ENCODE measurements around the gene ACADVL.

DNA sequence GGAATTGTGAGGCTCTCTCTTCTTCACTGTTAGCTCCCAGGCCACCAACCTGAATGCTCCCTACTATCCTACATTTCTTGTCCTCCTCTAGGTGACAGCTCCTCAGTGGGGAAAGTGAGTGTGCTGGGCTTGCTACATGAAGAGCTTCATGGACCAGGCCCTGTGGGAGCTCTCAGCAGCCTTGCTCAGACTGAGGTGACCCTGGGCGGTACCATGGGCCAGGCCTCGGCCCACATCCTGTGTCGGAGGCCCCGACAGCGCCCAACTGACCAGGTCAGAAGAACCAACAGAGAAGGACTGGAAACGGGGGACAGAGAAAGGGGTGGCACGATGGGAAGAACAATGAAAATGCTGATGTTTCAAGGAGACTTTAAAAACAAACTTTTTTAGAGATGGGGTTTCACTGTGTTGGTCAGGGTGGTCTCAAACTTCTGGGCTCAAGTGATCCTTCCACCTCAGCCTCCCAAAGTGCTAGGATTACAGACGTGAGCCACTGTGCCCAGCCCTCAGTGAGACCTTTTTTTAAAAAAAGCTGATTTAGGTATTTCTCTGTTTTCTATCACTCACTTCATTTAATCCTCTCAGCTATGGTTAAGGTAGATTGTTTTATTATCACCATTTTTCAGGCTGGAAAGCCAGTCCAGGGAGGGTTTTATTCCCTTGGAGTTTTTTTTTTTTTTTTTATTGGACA lies 37.2 kb downstream of the ACADVL start:
- TF ChIP-seq POLR2A (IDR thresholded peaks at IDR 0.05; ENCODE audit: low read depth, low read length) (no peak), POLR2AphosphoS5 (IDR thresholded peaks at IDR 0.05; ENCODE audit: low read depth, low read length) (no peak), SPI1 (IDR thresholded peaks at IDR 0.05; ENCODE audit: low read depth, low read length) (no peak), PAX5 (IDR thresholded peaks at IDR 0.05; ENCODE audit: insufficient read depth, low read length, severe bottlenecking) (no peak), TAF1 (IDR thresholded peaks at IDR 0.05; ENCODE audit: low read depth, low read length) (no peak), POU2F2 (IDR thresholded peaks at IDR 0.05; ENCODE audit: low read depth, low read length) (no peak)

Data from GM12891 (cell line).